NCI-H446 treated with DMSO at 0.1 percent for 48 hours (cell line): Measurements from ENCODE around the gene TRIM41.
"Not testable (repeated sequence)": the region's sequence is repeated elsewhere in the genome, so short reads cannot be mapped to it uniquely, and the experiment has no call there.

Experiments
- DNase-seq: peaks from one replicate; lab custom pipeline; 2025; lab: John Stamatoyannopoulos, UW

The TRIM41 gene

DNA sequence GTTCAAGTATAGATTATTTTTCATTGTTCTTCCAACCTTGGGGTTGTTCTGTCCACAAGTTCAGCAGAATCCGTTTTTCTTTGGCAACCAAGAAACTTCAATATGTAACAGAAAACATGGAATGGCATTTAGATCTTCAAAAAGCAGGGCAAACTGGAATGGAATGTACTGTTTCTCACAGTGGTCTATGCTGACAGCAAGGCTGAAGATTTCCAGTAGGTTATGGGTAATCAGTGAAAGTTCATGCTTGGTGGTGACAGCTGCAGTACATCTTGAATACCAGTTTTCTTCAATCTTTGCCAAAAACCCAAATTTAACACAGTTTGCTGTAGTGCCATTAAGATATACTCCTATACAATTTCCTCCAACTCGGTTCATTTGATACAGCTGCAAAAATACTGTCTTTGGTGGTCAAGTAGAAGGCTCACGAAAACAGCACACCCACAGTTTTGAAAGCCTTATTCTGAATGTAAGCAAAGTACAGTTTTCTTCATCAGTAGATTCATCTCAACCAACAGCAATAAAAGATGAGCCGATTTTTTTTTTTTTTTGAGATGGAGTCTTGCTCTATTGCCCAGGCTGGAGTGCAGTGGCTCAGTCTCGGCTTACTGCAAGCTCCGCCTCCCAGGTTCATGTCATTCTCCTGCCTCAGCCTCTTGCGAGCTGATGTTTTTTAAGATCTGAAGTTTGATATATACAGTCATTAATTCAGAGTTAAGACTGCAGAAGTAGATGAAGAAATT is 32.9 kb downstream of the TRIM41 start:
- DNase-seq = no peak

DNA sequence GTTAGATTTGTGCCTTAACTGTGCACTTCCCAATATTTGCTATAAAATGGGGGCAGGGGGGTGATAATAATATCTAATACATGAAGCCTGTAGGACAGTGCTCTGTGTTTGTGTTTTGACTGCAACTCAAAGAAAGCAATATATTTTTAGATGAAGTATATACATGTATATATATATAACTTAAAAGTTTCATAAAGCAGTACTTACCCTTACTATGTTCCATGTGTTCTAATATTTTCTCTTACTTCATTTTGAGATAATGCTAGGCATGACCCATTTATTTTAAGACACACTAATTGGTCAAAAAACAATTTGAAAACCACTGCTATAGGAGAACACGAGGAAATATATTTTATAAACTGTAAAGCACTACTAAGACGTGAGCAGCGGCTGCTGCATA is 35.5 kb downstream of the TRIM41 start:
- DNase-seq = no peak

DNA sequence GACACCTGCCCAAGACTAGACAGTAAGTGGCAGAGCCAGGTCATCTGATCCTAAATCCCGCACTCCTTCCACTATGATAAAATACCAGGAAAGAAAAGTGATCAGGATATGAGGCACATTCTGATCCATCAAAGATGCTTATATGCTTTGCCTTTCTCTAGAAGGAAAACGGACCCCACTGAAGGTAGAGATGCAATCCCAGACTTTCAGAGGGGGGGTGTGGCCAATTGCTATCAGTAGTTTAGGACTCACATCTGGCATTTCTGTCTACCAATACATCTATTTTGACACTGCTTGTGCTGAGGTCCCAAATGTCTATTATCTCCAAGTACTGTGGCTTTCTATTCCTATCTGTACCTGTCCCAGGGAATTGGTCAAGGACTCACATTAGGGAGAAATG is 36.2 kb downstream of the TRIM41 start:
- no peak for DNase-seq

GRCh38 chr5:181259974-181260719 is 37.1 kb downstream of the TRIM41 start:
- no peak for DNase-seq

- no peak for DNase-seq
These were observed 37.7 kb downstream of the TRIM41 start, which contains the start of gene TRIM52 for GRCh38 chr5:181260720-181261319. Gene TRIM52 (minus strand): TSS chr5:181261143. CDS start chr5:181260813, 330 bp downstream.

DNA sequence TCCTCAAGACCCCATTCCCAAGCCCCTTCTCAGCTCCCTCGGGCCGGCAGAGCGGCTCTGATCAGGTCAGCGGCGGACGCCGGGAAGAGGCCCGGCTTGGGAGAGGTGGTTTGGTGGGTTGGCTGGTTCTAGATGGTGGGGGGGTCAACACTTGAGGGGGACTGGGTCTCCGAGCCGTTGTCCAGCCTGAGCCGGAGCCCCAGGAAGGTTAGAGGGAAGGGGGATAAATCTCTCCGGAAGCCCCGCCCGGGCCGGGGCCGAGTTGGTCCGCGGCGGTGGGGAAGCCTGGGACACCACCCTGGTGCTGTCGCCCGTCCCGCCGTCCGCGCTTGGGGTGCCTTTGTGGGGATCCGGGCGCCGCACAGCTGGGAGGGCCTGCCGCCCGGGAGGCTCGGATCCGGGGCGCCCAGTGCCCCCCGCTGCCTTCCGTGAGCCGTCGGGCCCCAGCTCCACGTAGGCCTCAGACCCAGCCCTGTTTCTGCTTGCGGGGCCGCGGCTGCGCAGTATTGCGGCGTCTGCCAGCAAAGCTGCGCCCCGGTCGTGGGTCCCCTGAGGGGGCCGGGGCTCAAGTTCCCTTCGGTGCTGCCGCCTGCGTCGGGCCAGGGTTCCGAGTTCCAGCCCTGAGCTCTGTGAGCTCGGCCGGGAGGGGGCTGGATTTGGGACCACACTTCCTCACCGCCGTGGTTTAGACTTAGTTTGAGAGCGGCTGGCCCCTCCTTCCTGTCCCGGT is 38.4 kb downstream of the TRIM41 start:
- no peak for DNase-seq

DNA sequence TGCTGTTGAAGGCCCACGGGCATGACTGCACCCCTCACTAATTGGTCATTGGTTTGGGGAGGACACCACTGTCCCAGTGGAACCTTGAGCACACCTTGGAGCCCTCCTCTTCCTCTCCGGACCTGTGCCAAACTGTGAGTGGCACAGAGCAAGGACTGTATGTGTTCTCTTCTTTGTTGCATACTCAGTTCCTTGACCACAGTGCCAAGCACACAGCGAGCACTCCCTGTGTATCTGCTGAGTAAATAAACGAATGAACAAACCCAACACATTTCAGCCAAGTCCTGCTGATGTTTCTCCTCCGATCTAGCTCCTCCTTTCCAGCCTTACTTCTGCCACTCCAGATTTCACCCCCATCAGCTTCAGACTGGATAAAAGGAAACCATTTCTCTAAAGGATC is 40.6 kb downstream of the TRIM41 start:
- DNase-seq = no peak

DNA sequence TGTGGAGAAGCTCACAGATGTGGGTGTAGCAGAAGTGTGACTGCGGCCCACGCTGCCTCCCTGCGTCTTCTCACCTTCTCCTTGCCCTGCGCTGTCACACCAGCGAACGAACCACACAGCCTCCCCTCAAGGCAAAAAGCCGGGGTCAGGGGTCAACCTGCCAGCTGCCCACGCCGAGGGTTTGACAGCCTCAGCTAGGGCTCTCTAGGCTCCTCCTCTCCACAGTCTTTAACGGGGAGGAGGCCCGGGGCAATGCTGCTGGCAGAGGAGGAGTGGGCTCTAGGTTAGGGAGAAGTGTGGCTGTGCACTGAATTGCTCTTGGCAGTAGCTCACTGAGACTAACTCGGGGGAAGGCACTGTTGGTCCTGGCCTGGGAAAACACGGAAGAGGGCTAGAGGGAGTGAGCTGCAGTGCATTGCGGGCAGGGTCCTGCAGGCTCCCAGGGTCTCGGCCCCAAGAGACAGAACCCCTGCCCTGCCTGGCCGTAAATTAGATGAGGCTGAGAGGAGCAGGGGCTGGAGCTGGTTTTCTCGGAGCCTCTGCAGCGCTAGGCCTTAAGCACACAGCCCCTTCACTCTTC is 42.1 kb downstream of the TRIM41 start:
- no peak for DNase-seq

- not testable (repeated sequence) for DNase-seq
These were observed 44.3 kb downstream of the TRIM41 start for GRCh38 chr5:181267291-181267904.

GRCh38 chr5:181267907-181268306 is 44.8 kb downstream of the TRIM41 start:
- not testable (repeated sequence) for DNase-seq

- no peak for DNase-seq
These were observed 48.0 kb downstream of the TRIM41 start for GRCh38 chr5:181271081-181271480.

DNA sequence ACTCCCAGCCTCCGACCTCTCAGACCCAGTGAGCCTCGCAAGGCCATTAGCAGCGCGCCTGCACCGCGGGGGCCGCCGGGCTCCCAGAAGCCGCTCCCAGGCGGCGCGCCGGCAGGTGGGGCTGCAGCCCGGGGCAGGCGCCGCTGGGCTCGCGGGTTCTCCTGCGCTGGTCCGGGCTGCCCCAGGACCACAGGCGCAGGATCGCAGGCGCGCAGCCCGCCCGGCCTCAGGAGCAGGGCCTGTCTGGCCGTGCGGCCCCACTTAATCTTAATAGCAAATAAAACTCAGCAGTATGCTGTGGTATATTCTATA is 50.3 kb downstream of the TRIM41 start:
- DNase-seq = not testable (repeated sequence)

- no peak for DNase-seq
These were observed 57.2 kb downstream of the TRIM41 start for GRCh38 chr5:181280251-181280762.

GRCh38 chr5:181281077-181281983 is 58.2 kb downstream of the TRIM41 start:
- no peak for DNase-seq

DNA sequence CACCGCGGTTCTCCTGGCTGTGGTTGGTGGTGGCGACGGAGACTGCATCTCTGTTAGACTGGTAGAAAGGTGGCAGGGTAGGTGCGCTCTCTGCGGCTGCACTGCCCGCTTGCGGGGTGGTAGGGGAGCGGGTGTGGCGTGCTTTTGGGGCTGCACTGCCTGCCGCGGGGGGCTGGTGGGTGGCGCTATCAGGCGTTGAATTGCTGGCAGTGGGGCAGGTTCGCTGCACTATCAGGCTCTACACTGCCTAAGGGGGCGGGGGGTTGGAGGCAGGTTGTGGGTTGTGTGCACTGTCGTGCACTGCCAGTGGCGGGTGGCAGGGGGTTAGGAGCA is 58.9 kb downstream of the TRIM41 start:
- DNase-seq = no peak

GRCh38 chr5:181282415-181282814 is 59.3 kb downstream of the TRIM41 start:
- not testable (repeated sequence) for DNase-seq

DNA sequence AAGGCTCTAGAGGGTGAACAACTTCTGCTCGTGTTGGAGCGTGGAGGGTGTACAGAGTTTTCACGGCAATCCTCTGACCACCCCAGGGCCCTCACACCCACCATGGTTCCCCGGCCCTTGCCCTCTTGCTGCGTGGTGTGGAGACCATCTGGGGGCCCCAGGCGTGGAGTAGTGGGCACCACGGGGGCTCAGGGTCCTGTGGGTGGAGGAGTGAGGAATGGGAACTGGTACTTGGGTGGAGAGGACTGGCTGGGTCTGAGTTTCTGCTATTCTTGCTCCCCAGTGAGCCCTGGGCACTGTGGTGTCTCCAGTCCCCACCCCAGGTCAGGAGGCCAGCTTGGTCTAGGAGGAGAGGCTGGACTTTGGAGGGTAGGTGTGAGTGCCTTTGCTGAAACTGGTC is 59.8 kb downstream of the TRIM41 start:
- DNase-seq = no peak

DNA sequence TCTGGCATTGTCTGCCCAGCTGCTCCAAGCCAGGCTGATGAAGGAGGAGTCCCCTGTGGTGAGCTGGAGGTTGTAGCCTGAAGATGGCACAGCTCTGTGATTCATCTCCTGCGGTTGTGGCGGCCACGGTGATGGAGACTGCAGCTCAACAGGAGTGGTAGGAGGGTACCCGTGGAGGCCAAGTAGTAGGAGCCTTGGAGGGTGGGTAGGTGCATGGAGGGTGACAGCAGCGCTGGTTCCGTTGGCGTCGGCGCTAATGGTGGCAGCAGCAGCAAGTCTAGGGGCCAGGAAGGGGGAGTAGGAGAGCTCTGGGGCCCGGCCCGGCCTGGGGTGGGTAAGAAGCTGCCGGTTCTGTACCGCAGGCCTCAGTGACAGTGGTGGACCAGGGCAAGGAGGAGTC is 60.3 kb downstream of the TRIM41 start:
- DNase-seq = no peak

GRCh38 chr5:181283841-181284755 is 61.0 kb downstream of the TRIM41 start:
- DNase-seq = not testable (repeated sequence)
